ENCODE results near the gene RPL13. TPM values are rescaled to one million over a fixed set of nuclear protein-coding genes. Genes with fewer than 3 reads are reported as not detected.

RPL13 gene
- total RNA-seq, 1 experiment from 2014 or later: 2,780 TPM

DNA sequence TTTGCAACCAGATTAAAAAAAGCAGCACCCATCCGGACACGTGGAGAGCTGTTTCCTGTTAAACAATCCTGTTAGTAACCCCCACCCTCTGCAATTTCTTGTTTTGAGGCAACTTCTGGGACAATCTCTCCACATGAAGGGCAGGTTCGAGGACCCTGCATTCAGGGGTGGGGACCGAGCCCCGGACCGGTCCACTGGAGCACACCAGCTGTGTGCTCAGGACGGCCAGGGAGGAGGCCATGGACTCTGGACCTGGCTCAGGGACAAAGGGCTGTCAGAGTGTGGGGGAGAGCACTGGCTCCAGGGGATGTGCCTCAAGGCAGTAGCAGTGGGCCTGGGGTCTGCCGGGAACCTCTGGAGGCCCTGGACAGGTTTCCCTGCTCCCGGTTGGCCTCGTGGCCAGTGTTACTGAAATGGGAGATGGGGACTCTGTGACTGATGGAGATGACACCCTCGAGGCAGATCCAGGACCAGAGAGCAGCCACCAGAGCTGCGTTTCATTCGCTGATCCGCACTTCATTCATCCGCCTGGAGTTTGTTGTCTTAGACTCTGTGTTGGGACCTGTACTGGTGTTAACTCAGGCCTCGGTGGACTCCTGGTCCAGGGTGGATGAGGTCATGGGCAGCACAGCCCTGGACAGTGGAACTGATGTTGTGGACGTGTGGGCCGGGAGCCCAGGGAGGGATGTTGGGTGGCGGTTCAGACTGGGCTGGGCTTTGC lies 12.2 kb downstream of the RPL13 start:
- peaks cover 18% of the 10 kb centered on the region for H3K27me3 ChIP-seq (replicated peaks)
- DNase-seq (ENCODE audit: low read depth in 1 of 2, low spot score in 2 of 2): no peak
- H3K27ac ChIP-seq: no peak overlapping the region
- H3K4me1 ChIP-seq (replicated peaks): peaks cover 13% of the 10 kb centered on the region
- H3K36me3 ChIP-seq: no peaks in the 10 kb centered on the region
- peaks cover 8% of the 10 kb centered on the region for H3K9me3 ChIP-seq (replicated peaks)
- no peak overlapping the region for H3K4me3 ChIP-seq

DNA sequence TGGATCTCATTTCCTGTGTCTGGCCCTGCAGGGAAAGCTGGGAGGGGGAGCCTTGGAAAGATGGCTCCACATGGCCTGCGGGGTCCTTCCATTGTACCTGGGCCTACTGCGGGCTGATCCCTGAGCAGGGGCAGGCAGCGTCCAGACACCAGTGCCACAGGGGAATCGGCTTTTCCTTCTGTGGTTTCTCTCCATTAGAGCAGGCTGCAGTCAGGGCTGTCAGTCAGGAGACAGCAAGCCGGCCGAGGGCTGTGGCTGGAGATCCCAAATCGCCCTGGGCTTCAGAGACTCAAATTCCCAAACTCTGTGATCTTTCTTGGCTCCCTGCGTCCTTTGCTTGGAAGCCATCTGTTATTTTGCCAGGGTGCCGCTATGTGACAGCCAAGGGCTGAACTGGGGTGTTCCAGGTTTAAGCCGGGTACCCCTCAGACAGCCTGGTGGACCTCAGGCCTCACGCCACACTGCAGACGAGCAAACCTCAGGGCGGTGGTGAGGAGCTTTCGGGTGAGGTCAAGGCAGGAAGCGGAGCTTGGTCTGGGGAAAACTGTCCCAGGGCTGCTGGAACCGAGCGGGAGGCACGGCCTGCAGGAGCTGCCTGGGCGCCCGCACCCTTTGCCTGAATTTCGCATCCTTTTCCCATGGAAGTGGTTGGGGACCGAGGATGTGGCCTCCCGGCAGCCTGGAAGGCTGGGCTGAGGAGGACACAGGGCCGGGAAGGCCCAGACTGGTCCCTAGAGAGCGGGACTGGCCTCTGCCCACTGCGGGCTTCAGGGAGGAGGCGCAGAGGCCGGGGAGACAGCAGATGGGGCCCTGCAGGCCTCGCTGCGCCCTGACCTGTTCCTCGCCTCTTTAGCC lies 13.6 kb downstream of the RPL13 start:
- peaks cover 8% of the 10 kb centered on the region for H3K9me3 ChIP-seq (replicated peaks)
- no peaks in the 10 kb centered on the region for H3K36me3 ChIP-seq
- H3K4me1 ChIP-seq (replicated peaks): peaks cover 13% of the 10 kb centered on the region
- H3K4me3 ChIP-seq: peak overlapping the region; percentile 26; the same call in 1 of the 2 replicates
- no peak overlapping the region for H3K27ac ChIP-seq
- H3K27me3 ChIP-seq (replicated peaks): peaks cover 18% of the 10 kb centered on the region
- DNase-seq (ENCODE audit: low read depth in 1 of 2, low spot score in 2 of 2): no peak

- Histone ChIP-seq H3K27me3 (replicated peaks) (peaks cover 15% of the 10 kb centered on the region), H3K4me1 (replicated peaks) (peaks cover 13% of the 10 kb centered on the region), H3K9me3 (replicated peaks) (peaks cover 8% of the 10 kb centered on the region), H3K4me3 (peak overlapping the region; percentile 26), H3K36me3 (no peaks in the 10 kb centered on the region), H3K27ac (no peak overlapping the region)
- peak; percentile 78 to 80 for DNase-seq (ENCODE audit: low read depth in 1 of 2, low spot score in 2 of 2)
These were observed 14.3 kb downstream of the RPL13 start for GRCh38 chr16:89574681-89575246.

- Histone ChIP-seq H3K27ac (no peak within 1 kb of the TSS), H3K4me3 (peak within 1 kb of the TSS; percentile 26)
These were observed 15.0 kb downstream of the RPL13 start, which contains the start of gene CPNE7 for GRCh38 chr16:89575247-89576152. CPNE7 (plus strand) TSS chr16:89575758; CDS start chr16:89575898, 140 bp downstream.

GRCh38 chr16:89576153-89577054 lies 15.9 kb downstream of the RPL13 start:
- Histone ChIP-seq H3K4me1 (replicated peaks) (peaks cover 18% of the 10 kb centered on the region), H3K9me3 (replicated peaks) (peaks cover 8% of the 10 kb centered on the region), H3K4me3 (no peak overlapping the region), H3K36me3 (no peaks in the 10 kb centered on the region), H3K27me3 (replicated peaks) (peaks cover 9% of the 10 kb centered on the region), H3K27ac (no peak overlapping the region)
- no peak for DNase-seq (ENCODE audit: low read depth in 1 of 2, low spot score in 2 of 2)

More at GRCh38 chr16:89575247-89576152, 15.0 kb downstream of the RPL13 start, which contains the start of gene CPNE7:
- no peak for DNase-seq (ENCODE audit: low read depth in 1 of 2, low spot score in 2 of 2)
- H3K4me1 ChIP-seq (replicated peaks): peaks cover 13% of the 10 kb centered on the region
- peaks cover 8% of the 10 kb centered on the region for H3K9me3 ChIP-seq (replicated peaks)
- peaks cover 9% of the 10 kb centered on the region for H3K27me3 ChIP-seq (replicated peaks)
- no peaks in the 10 kb centered on the region for H3K36me3 ChIP-seq

DNA sequence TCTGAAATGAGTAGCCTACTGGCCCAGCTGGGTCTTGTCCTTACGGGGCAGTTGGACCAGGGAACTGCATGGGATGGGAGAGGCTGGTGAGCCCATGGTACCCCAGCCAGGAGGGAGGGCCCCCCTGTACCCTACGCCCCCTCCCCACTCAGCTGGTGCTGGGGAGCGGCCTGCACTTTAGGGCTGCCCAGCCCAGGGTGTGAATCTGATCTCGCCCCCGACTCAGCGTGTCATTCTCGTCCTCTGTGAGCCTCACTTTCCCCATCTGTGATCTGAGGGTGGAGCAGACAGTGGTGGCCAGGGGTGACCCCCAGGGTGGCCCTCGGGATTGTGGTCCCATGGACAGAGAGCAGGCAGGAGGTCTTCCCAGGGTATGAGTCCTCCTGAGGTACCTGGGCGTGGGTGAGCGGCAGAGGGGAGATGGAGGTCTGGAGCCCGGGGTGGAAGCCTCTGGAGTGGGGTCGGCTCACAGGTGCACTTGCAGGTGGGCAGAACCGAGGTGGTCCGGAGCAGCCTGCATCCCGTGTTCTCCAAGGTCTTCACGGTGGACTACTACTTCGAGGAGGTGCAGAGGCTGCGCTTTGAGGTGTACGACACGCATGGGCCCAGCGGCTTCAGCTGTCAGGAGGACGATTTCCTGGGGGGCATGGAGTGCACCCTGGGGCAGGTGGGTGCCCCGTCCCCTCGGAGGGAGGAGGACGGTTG lies 16.7 kb downstream of the RPL13 start:
- Histone ChIP-seq H3K27me3 (replicated peaks) (peaks cover 9% of the 10 kb centered on the region), H3K4me1 (replicated peaks) (peaks cover 26% of the 10 kb centered on the region), H3K36me3 (no peaks in the 10 kb centered on the region), H3K27ac (no peak overlapping the region), H3K4me3 (no peak overlapping the region), H3K9me3 (replicated peaks) (peaks cover 8% of the 10 kb centered on the region)
- no peak for DNase-seq (ENCODE audit: low read depth in 1 of 2, low spot score in 2 of 2)

DNA sequence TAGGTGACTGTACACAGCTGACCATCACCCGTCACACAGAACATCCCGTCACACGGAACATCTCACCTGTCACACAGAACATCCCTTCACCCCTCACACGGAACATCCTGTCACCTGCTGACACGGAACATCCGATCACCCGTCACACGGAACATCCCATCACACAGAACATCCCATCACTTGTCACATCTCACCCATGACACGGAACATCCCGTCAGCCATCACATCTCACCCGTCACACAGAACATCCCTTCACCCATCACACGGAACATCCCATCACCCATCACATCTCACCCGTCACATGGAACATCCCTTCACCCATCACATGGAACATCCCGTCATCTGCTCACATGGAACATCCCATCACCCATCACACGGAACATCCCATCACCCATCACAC lies 18.9 kb downstream of the RPL13 start:
- no peak overlapping the region for H3K27ac ChIP-seq
- H3K4me1 ChIP-seq (replicated peaks): peaks cover 27% of the 10 kb centered on the region
- H3K4me3 ChIP-seq: no peak overlapping the region
- H3K27me3 ChIP-seq (replicated peaks): peaks cover 9% of the 10 kb centered on the region
- H3K36me3 ChIP-seq: no peaks in the 10 kb centered on the region
- peaks cover 8% of the 10 kb centered on the region for H3K9me3 ChIP-seq (replicated peaks)
- no peak for DNase-seq (ENCODE audit: low read depth in 1 of 2, low spot score in 2 of 2)

- no peak overlapping the region for H3K27ac ChIP-seq
- H3K9me3 ChIP-seq (replicated peaks): peaks cover 5% of the 10 kb centered on the region
- no peak overlapping the region for H3K4me3 ChIP-seq
- peak; percentile 86 to 96 for DNase-seq (ENCODE audit: low read depth in 1 of 2, low spot score in 2 of 2)
- no peaks in the 10 kb centered on the region for H3K36me3 ChIP-seq
- no peaks in the 10 kb centered on the region for H3K27me3 ChIP-seq (replicated peaks)
- peaks cover 16% of the 10 kb centered on the region for H3K4me1 ChIP-seq (replicated peaks)
These were observed 20.7 kb downstream of the RPL13 start for GRCh38 chr16:89581045-89581695.

DNA sequence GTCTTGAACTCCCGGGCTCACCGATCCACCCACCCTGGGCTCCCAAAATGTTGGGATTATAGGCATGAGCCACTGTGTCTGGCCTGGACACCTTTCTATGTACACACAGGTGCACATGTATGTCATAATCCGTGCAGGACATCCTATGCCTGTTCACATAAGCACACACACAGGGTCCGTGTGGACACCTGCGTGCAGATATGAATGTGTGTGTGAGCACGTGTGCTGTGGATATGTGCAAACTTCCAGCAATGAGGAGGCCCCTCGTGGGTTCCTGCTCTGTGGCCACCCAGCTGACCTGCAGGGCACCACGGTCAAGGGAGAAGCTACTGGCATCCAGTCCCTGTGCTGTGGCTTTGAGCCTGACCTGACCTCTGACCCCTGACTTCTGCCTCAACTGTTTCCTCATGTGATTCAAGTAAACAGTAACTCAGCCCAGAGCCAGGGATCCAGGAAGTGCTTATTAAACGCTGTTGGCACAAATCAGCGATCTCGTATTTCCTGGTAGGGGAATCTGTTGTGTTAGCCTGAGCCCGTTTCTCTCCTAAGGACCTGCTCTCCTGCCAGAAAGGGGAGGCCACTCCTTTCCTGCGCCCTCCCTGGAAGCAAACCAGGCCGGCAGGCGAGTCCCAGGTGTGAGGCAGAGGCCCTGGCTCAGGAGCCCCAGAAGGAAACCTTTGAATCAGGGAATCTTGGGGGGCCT lies 21.5 kb downstream of the RPL13 start:
- DNase-seq (ENCODE audit: low read depth in 1 of 2, low spot score in 2 of 2): no peak

DNA sequence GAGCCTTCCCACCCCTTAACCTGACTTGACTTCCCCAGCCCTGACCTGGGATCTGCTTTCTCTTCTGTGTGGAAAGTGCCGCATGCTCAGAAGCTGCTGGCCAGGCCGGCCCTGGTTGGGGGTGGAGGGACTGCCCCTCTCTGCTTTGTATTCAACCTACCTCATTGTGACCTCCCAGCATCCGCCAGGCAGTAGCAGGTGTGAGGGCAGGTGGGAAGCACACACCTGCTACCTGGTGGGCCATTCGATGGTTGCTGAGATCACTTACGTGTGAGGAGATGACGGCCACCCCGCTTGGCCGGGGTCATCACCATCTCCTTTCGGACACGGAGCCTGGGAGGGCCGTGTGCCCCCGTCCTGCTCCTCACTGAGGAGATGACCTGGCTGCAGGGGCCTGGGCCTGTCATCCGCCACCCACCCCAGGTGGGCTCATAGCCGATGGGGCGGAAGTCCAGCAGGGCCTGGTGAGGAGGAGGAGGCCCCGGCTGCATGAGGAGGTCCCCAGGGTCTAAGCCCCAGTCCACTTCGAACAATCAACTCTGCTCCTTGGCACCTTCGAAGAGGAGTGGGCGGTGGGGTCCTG lies 22.2 kb downstream of the RPL13 start:
- no peak overlapping the region for H3K27ac ChIP-seq
- no peak overlapping the region for H3K4me3 ChIP-seq
- no peak for DNase-seq (ENCODE audit: low read depth in 1 of 2, low spot score in 2 of 2)
- H3K36me3 ChIP-seq: no peaks in the 10 kb centered on the region
- peaks cover 16% of the 10 kb centered on the region for H3K4me1 ChIP-seq (replicated peaks)
- no peaks in the 10 kb centered on the region for H3K9me3 ChIP-seq (replicated peaks)
- no peaks in the 10 kb centered on the region for H3K27me3 ChIP-seq (replicated peaks)

More for the DNA sequence above, 21.5 kb downstream of the RPL13 start:
- H3K27ac ChIP-seq: no peak overlapping the region
- no peaks in the 10 kb centered on the region for H3K27me3 ChIP-seq (replicated peaks)
- no peak overlapping the region for H3K4me3 ChIP-seq
- 0 out of 2 replicates have a peak, but pooled peaks cover 1% of the 10 kb centered on the region for H3K9me3 ChIP-seq (replicated peaks)
- no peaks in the 10 kb centered on the region for H3K36me3 ChIP-seq
- H3K4me1 ChIP-seq (replicated peaks): peaks cover 16% of the 10 kb centered on the region

Data from SJSA1 (cell line).